Stimulated activated CD4-positive, alpha-beta T cell treated with anti-CD3 and anti-CD28 coated beads, Interleukin-1b, Interleukin-23, amount 100 ng/mL, for 1 hour (primary cell): ENCODE data around the gene AP3M1.
"Not testable (repeated sequence)": the region's sequence is repeated elsewhere in the genome, so short reads cannot be mapped to it uniquely, and the experiment has no call there.

ENCODE experiments used
- DNase-seq, 2 donors: peaks; one replicate each; pipeline ENCODE4 v3.0.0-alpha.2; 2020; ENCODE audit warnings: low read depth in 2 of 2

The AP3M1 gene

GRCh38 chr10:74163319-74164068 is 12.9 kb upstream of the AP3M1 start:
- no peak for DNase-seq

GRCh38 chr10:74160013-74160412 is 9.4 kb upstream of the AP3M1 start:
- DNase-seq, result no peak

GRCh38 chr10:74156919-74157289 is 6.3 kb upstream of the AP3M1 start:
- DNase-seq, result no peak

GRCh38 chr10:74153676-74154075 is 3.0 kb upstream of the AP3M1 start:
- DNase-seq, result no peak

- no peak for DNase-seq
These were observed 2.5 kb upstream of the AP3M1 start for GRCh38 chr10:74153123-74153522.

- no peak for DNase-seq
These were observed 1.5 kb upstream of the AP3M1 start for GRCh38 chr10:74151879-74152722.

- peak; percentile 99 to 100 for DNase-seq
These were observed 606 bp upstream of the AP3M1 start, which contains the start of gene ADK for GRCh38 chr10:74150990-74151878. ADK (plus strand) TSS chr10:74151221; CDS start chr10:74151279, 58 bp downstream.

- not testable (repeated sequence) for DNase-seq
These were observed 3.6 kb downstream of the AP3M1 start for GRCh38 chr10:74146980-74147379.

- DNase-seq, result no peak
These were observed 5.5 kb downstream of the AP3M1 start for GRCh38 chr10:74145133-74145532.

GRCh38 chr10:74140553-74140952 is 10.1 kb downstream of the AP3M1 start:
- DNase-seq, result no peak

- no peak for DNase-seq
These were observed 10.6 kb downstream of the AP3M1 start for GRCh38 chr10:74139981-74140380.

GRCh38 chr10:74138596-74138995 is 12.0 kb downstream of the AP3M1 start:
- DNase-seq, result not testable (repeated sequence)

- DNase-seq, result no peak
These were observed 12.6 kb downstream of the AP3M1 start for GRCh38 chr10:74137992-74138391.

GRCh38 chr10:74135452-74135851 is 15.2 kb downstream of the AP3M1 start:
- no peak for DNase-seq

GRCh38 chr10:74133923-74134820 is 16.5 kb downstream of the AP3M1 start:
- no peak for DNase-seq

- no peak for DNase-seq
These were observed 27.5 kb downstream of the AP3M1 start for GRCh38 chr10:74123081-74123480.

GRCh38 chr10:74122060-74122459 is 28.6 kb downstream of the AP3M1 start:
- no peak for DNase-seq

- no peak for DNase-seq
These were observed 29.3 kb downstream of the AP3M1 start for GRCh38 chr10:74121368-74121767.

GRCh38 chr10:74120911-74121310 is 29.7 kb downstream of the AP3M1 start:
- DNase-seq, result no peak

- no peak for DNase-seq
These were observed 31.8 kb downstream of the AP3M1 start for GRCh38 chr10:74118804-74119203.

GRCh38 chr10:74117738-74118137 is 32.9 kb downstream of the AP3M1 start:
- no peak for DNase-seq
